Type B pancreatic cell (in vitro differentiated cells): ENCODE measurements around the gene RSRC1. TPM values are rescaled to one million over a fixed set of nuclear protein-coding genes. Genes with fewer than 3 reads are reported as not detected.

Experiments
- DNase-seq: peaks from one replicate; pipeline ENCODE4 v3.0.0; 2021; ENCODE audit warnings: mixed read lengths; ENCODE audit not compliant: unreplicated experiment; ENCODE audit errors: extremely low spot score
- H3K27ac Mint-ChIP-seq: 2 replicates; pipeline ENCODE4 v1.8.0; 2021; ENCODE audit warnings: mild to moderate bottlenecking, mixed read lengths
- H3K27me3 Mint-ChIP-seq: 2 replicates; pipeline ENCODE4 v1.8.0; 2021; ENCODE audit warnings: mixed read lengths
- H3K36me3 Mint-ChIP-seq: 2 replicates; pipeline ENCODE4 v1.8.0; 2021; ENCODE audit warnings: mixed read lengths
- H3K4me1 Mint-ChIP-seq: one replicate; pipeline ENCODE4 v1.8.0; 2021; ENCODE audit warnings: mixed read lengths; ENCODE audit not compliant: unreplicated experiment
- H3K4me3 Mint-ChIP-seq: 2 replicates; pipeline ENCODE4 v1.8.0; 2021; ENCODE audit warnings: mild to moderate bottlenecking, mixed read lengths
- H3K9me3 Mint-ChIP-seq: 2 replicates; pipeline ENCODE4 v1.8.0; 2021; ENCODE audit warnings: mixed read lengths
- CTCF ChIP-seq: fragments of 200-600 bp; sonication (generic); conservative IDR thresholded peaks from 2 replicates; pipeline ENCODE4 v1.5.0; 2021; ENCODE audit warnings: antibody characterized with exemption, mild to moderate bottlenecking
- total RNA-seq: library from RNA; stranded (reverse); gene quantifications from 2 replicates; pipeline ENCODE4 v1.2.1, GENCODE V29; 2021; ENCODE audit warnings: low replicate concordance

The RSRC1 gene
- total RNA-seq, 1 donor from 2014 or later: 34.6 TPM

DNA sequence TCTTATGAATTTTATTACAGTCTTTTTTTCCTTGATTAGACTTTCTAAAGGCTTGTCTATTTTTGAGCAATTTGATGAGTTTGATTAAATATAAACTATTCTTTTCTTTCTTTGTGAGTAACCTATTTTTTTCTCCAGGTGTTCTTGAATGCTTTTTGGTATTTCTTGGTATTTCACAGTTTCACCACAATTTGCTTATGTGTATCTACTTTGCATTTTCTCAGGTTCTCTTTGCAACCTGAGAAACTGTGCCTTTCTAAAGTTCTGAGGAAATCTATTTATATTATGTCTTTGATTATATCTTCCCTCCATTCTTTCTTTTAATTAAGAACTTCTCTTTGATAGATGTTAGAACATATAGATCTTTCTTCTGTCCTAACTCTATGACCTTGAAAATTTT is 344.0 kb downstream of the RSRC1 start:
- DNase-seq: no peak
- Mint-ChIP-seq H3K27ac (no peak overlapping the region), H3K36me3 (no peaks in the 10 kb centered on the region), H3K4me1 (peaks cover 10% of the 10 kb centered on the region), H3K27me3 (no peaks in the 10 kb centered on the region), H3K4me3 (no peak overlapping the region), H3K9me3 (no peaks in the 10 kb centered on the region)
- TF ChIP-seq CTCF: no peak

GRCh38 chr3:158455406-158455805 is 345.5 kb downstream of the RSRC1 start:
- no peak for TF ChIP-seq CTCF
- Mint-ChIP-seq H3K27ac (no peak overlapping the region), H3K4me1 (peaks cover 10% of the 10 kb centered on the region), H3K27me3 (no peaks in the 10 kb centered on the region), H3K36me3 (no peaks in the 10 kb centered on the region), H3K4me3 (no peak overlapping the region), H3K9me3 (no peaks in the 10 kb centered on the region)
- no peak for DNase-seq

DNA sequence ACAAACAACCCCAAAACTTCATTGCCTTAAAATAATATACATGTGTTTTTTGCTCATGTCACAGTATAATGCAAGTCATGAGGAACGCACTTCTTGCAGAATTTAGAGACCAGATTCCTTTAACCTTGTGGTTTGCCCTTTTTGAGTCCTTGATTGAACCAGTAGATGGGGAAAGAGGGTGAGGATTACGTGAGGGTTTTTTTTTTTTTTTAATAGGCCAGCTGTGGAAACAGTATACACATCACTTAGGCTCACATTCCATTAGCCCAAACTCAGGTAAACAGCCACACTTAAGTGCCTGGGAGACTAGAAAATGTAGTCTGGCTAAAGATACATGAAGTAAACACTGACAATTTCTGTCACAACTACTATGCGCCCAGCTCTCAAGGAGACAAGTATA is 346.2 kb downstream of the RSRC1 start:
- no peak overlapping the region for H3K4me3 Mint-ChIP-seq
- H3K27ac Mint-ChIP-seq: no peak overlapping the region
- peaks cover 10% of the 10 kb centered on the region for H3K4me1 Mint-ChIP-seq
- H3K36me3 Mint-ChIP-seq: no peaks in the 10 kb centered on the region
- DNase-seq: no peak
- H3K27me3 Mint-ChIP-seq: no peaks in the 10 kb centered on the region
- no peak for TF ChIP-seq CTCF
- H3K9me3 Mint-ChIP-seq: no peaks in the 10 kb centered on the region

- no peak for DNase-seq
- no peaks in the 10 kb centered on the region for H3K27me3 Mint-ChIP-seq
- H3K4me3 Mint-ChIP-seq: no peak overlapping the region
- peaks cover 10% of the 10 kb centered on the region for H3K4me1 Mint-ChIP-seq
- H3K36me3 Mint-ChIP-seq: no peaks in the 10 kb centered on the region
- H3K9me3 Mint-ChIP-seq: no peaks in the 10 kb centered on the region
- H3K27ac Mint-ChIP-seq: no peak overlapping the region
- no peak for TF ChIP-seq CTCF
Observed at GRCh38 chr3:158458464-158458863, 348.6 kb downstream of the RSRC1 start.

- H3K27me3 Mint-ChIP-seq: no peaks in the 10 kb centered on the region
- no peak for DNase-seq
- no peaks in the 10 kb centered on the region for H3K36me3 Mint-ChIP-seq
- H3K9me3 Mint-ChIP-seq: no peaks in the 10 kb centered on the region
- peaks cover 10% of the 10 kb centered on the region for H3K4me1 Mint-ChIP-seq
- TF ChIP-seq CTCF: no peak
- H3K27ac Mint-ChIP-seq: no peak overlapping the region
- H3K4me3 Mint-ChIP-seq: no peak overlapping the region
Observed at GRCh38 chr3:158460926-158461325, 351.0 kb downstream of the RSRC1 start.

GRCh38 chr3:158463556-158463955 is 353.7 kb downstream of the RSRC1 start:
- Mint-ChIP-seq H3K4me1 (peaks cover 1% of the 10 kb centered on the region), H3K9me3 (no peaks in the 10 kb centered on the region), H3K27me3 (no peaks in the 10 kb centered on the region), H3K36me3 (no peaks in the 10 kb centered on the region), H3K4me3 (no peak overlapping the region), H3K27ac (no peak overlapping the region)
- no peak for DNase-seq
- TF ChIP-seq CTCF: no peak
